ENCODE measurements around the gene MLLT1.

DNA sequence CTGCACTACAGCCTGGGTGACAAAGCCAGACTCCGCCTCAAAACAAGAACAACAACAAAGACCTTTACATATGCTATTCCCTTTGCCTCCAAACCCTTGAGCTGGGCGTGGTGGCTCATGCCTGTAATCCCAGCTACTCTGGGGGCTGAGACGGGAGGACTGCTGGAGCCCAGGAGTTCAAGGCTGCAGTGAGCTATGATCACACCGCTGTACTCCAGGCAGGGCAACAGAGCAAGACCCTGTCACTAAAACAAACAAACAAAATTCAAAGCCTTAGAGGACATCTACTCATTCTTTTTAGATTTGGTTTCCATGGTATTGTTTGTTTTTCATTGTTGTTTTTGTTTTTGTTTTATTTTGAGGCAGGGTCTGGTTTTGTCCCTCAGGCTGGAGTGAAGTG lies 45.8 kb upstream of the MLLT1 start:
- no peak for TF ChIP-seq POLR2A (IDR thresholded peaks at IDR 0.05)
- TF ChIP-seq CTCF (IDR thresholded peaks at IDR 0.05), result no peak

All from heart left ventricle (tissue), 13 donors.